GM19043 (cell line): ENCODE measurements around the gene DSG4.
"Not testable (repeated sequence)": the region's sequence is repeated elsewhere in the genome, so short reads cannot be mapped to it uniquely, and the experiment has no call there.

Source experiments
- ATAC-seq: cut with Tn5 transposase; IDR thresholded peaks from one replicate; pipeline ENCODE4 v1.9.1; 2021; ENCODE audit warnings: low read depth; ENCODE audit not compliant: unreplicated experiment

The DSG4 gene

GRCh38 chr18:31376477-31376876, at the start of gene DSG4:
TSS of gene DSG4 (plus strand) at chr18:31376777. CDS start at chr18:31376912, 135 bp downstream.
- ATAC-seq = no peak

- no peak for ATAC-seq
These were observed 46.7 kb upstream of the DSG4 start for GRCh38 chr18:31329787-31330438.

GRCh38 chr18:31343454-31343853, 33.1 kb upstream of the DSG4 start:
- no peak for ATAC-seq

- ATAC-seq = not testable (repeated sequence)
These were observed 23.2 kb upstream of the DSG4 start for GRCh38 chr18:31353336-31353735.

- no peak for ATAC-seq
These were observed 21.6 kb upstream of the DSG4 start for GRCh38 chr18:31354990-31355389.

- no peak for ATAC-seq
These were observed 20.6 kb upstream of the DSG4 start for GRCh38 chr18:31356025-31356424.

- ATAC-seq = no peak
These were observed 12.4 kb upstream of the DSG4 start for GRCh38 chr18:31364190-31364589.

GRCh38 chr18:31369478-31369877, 7.1 kb upstream of the DSG4 start:
- ATAC-seq = no peak

GRCh38 chr18:31371989-31372388, 4.6 kb upstream of the DSG4 start:
- no peak for ATAC-seq

GRCh38 chr18:31373641-31374040, 2.9 kb upstream of the DSG4 start:
- ATAC-seq = no peak

GRCh38 chr18:31380912-31381311, 4.3 kb downstream of the DSG4 start:
- ATAC-seq = no peak

GRCh38 chr18:31382107-31382506, 5.5 kb downstream of the DSG4 start:
- no peak for ATAC-seq

- ATAC-seq = no peak
These were observed 10.2 kb downstream of the DSG4 start for GRCh38 chr18:31386741-31387140.

GRCh38 chr18:31393286-31393685, 16.7 kb downstream of the DSG4 start:
- no peak for ATAC-seq

GRCh38 chr18:31396796-31397612, 20.4 kb downstream of the DSG4 start:
- no peak for ATAC-seq

GRCh38 chr18:31398191-31398590, 21.6 kb downstream of the DSG4 start:
- no peak for ATAC-seq

GRCh38 chr18:31399306-31400032, 22.9 kb downstream of the DSG4 start:
- ATAC-seq = no peak

GRCh38 chr18:31401156-31402025, 24.8 kb downstream of the DSG4 start:
- no peak for ATAC-seq

- ATAC-seq = no peak
These were observed 25.4 kb downstream of the DSG4 start for GRCh38 chr18:31402026-31402373.

- no peak for ATAC-seq
These were observed 26.8 kb downstream of the DSG4 start for GRCh38 chr18:31403409-31403808.

GRCh38 chr18:31407649-31408048, 31.1 kb downstream of the DSG4 start:
- no peak for ATAC-seq
